NOMO-1 (cell line): ENCODE results near the gene CFAP210.
"Not testable (repeated sequence)": the region's sequence is repeated elsewhere in the genome, so short reads cannot be mapped to it uniquely, and the experiment has no call there.

Experiments used
- DNase-seq, 2 experiments: peaks; one replicate each; lab custom pipeline; 2025; ENCODE audit not compliant: unreplicated experiment in 2 of 2; lab: John Stamatoyannopoulos, UW

Gene CFAP210

DNA sequence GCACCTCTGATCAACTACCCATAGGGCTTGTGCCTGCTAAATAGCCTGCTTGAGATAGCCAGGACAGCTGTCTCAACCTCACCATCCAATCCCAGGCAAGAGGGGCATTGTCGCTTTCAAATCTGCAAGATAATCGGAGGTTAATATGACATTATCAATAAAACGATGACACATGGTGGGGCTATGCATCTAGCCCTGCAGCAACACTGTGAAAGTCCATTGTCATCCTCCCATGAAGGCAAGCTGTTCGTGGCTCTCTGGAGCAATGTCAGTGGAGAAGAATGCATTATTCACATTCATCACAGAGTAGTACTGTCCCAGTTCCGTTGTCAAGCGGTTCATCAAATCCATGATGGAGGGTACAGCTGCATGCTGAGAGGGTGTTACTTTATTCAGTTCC lies 20.5 kb upstream of the CFAP210 start:
- DNase-seq = no peak

DNA sequence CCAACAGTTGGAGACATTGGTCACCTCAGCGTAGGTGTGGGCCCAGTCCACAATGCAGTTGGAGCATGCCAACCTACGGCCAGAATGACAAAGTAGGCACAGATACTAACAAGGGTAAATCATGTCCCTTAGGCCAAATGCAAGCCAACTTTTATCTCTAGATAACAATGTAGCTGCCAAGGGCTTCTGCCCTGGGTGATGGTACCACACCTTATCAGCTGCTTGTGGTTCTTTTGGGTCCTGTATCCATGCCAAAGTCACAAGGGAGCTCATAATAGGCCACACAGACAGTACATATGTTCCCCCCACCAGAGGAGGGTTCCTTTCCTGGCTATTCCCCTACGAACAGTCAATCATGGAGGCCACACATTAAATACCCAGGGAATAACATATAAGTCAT lies 19.1 kb upstream of the CFAP210 start:
- no peak for DNase-seq

DNA sequence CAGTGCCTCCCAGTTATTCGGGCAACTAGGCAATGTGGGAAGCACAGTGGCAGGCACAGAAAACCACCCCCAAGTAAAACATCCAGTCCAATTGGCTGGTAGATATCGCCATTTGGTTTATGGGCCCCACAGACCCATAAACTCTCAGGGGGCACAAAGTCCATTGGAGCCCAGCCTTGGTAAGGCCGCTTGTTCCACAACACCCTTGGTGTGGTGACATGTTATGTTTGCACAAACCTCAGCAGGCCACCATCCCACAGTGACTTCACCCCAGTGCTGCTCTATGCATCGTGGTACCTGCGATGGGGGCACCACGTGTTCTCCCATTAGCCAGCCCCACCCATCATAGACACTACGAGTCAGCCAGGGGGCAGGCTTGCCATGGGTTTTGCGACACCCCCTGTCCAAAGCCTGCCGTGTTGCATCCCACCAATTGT lies 18.6 kb upstream of the CFAP210 start:
- DNase-seq = no peak

DNA sequence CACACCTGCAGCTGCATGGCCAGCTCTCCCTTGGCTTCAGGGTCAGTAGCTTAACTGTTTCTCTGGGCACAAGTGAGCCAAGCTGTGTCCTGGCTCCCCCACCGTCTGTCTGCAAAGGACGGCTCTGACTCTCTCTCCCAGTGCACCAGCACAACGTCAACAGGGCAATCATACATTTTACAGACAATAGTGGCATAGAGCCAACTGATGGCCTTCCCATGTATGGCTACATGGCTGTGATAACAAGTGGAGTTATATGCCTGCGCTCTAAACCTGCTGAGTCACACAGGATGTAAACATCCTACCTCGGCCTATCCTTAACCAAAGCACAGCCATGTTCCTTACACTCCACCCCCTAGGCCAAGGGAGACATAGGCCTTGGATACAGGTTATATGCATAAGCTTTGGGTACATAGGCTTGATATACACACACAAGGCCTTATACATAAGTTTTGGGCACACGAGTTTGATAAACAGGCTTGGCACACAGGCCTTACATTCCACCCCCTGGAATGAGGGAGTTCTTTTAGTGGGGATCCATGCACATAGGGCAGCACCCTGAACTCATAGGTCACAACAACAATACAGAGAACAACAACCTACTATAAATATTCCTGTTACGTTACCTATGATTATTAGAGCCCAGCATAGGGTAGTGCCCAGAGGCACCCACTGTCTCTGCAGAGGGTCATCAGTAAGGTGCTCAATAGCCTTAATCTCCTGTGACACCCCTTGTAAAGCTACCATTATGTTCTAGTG lies 17.7 kb upstream of the CFAP210 start:
- DNase-seq = no peak

DNA sequence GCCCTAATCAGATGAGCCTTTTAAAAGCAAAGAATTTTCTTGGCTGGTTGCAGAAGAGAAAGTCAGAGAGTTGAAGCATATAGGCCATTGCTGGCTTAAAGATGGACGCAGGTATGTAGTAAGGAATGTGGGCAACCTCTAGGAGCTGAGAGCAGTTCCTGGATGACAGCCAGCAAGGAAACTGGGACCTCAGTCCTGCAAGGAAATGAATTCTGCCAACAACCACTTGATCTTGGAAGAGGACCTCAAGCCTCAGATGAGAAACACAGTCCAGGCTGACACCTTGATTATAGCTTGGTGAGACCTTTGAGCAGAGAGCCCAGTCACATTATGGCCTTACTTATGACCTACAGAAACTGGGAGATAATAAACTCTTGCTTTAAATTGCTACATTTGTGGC lies 15.8 kb upstream of the CFAP210 start:
- no peak for DNase-seq

DNA sequence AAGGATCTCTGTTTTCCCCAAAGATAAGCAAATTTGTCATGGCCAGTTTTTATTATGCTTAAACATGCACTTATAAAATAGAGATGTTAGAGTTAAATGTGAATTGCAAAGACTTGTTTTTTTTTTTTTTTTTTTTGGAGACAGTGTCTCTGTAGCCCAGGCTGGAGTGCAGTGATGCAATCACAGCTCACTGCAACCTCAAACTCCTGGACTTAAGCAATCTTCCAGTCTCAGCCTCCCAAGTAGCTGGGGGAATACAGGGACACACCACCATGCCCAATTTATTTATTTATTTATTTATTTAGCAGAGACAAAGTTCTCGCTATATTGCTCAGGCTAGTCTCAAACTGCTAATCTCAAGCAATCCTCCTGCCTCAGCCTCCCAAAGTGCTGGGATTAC lies 15.1 kb upstream of the CFAP210 start:
- DNase-seq = no peak

DNA sequence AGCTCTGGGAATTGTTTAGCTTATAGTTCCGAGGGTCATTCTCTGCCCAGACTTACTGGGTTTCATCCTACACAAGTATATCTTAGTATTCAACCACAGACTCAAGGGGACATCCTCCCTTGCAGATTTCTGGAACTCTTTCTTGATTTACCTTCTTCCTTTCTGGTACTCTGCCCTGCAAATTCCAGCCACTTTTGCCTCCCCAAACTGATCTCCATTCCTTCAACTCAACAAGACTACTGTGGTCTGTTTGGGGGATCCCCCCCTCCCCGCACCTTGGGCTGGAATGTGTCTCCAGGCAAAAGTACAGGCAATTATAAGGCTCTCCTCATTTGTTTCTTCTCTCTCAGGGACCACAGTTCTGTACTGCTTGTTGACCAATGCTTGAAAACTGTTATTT lies 13.4 kb upstream of the CFAP210 start:
- DNase-seq = no peak

DNA sequence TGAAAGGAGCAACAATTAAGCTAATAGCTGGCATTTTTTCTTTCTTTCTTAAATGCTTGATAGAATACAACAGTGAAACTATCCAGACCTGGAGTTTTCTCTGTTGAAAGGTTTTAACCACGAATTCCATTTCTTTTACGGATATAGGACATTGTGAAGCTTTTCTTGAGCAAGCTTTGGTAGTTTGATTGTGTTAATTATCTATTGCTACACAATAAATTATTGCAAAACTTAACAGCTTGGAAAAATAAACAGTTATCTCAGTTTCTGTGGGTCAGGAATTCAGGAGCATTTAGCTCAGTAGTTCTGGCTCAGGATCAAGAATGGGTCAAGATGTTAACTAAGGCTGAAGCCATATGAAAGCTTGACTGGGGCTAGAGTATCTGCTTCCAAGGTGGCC lies 11.7 kb upstream of the CFAP210 start:
- no peak for DNase-seq

DNA sequence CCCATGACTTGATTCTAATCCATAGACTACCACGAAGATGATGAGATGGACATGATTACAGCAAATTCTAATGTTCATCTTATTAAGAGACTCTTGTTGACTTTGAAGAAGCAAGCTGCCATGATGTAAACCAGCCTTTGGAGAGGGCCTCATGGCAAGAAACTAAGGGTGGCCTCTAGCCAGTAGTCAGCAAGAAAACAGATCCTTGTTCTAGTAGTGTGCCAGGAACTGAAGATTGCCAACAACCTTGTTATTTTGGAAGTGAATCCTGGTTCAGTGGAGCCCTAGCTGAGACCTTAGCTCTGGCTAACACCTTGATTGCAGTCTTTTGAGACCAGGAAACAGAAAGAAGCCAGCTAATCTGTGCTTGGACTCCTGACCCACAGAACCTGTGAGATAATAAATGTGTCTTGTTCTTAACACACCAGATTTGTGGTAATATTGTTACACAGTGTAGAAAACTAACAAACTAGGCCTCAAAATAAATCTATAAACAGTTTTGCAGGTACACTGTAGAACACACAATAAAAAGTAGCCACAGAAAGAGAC lies 10.0 kb upstream of the CFAP210 start:
- no peak for DNase-seq

DNA sequence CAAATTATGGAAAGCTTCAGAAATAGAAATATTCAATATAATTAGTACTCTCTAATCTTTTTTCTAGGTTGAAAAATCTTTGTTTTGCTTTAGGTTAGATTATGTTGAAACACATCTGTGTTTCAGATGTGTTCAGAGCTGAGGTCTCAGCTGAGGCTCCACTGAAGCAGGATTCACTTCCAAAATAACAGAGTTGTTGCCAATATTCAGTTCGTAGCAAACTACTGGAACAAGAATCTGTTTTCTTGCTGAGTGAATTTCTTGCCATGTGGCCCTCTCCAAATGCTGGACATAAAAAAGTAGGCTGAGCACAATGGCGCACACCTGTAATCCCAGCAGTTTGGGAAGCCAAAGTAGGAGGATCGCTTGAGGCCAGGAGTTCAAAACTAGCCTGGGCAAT lies 8.8 kb upstream of the CFAP210 start:
- DNase-seq = no peak

DNA sequence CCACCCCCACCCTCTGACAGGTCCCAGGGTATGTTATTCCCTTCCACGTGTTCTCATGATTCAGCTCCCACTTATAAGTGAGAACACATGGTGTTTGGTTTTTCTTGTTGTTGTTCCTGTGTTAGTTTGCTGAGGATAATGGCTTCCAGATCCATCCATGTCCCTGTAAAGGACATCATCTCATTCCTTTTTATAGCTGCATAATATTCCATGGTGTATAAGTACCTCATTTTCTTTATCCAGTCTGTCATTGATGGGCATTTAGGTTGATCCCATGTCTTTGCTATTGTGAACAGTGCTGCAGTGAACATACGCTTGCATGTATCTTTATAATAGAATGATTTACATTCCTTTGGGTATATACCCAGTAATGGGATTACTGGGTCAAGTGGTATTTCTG lies 5.0 kb upstream of the CFAP210 start:
- DNase-seq = not testable (repeated sequence)

DNA sequence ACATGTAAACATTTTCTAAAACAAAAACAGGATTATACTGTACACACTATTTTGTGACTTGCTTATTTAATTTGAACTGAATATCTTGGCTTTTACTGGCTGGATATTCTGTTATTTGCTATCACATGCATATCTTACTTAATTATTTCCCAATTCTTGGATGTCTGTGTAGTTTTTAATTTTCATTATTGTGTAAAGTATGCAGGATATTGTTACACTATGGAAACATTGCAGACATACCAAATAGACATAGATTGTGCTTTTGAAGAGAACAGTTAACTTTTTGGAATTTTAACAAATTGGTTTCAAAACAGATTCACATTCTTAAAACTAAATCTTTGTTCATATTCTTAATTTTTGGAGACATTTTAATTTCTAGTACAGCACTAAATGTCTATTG lies 2.2 kb upstream of the CFAP210 start:
- no peak for DNase-seq

DNA sequence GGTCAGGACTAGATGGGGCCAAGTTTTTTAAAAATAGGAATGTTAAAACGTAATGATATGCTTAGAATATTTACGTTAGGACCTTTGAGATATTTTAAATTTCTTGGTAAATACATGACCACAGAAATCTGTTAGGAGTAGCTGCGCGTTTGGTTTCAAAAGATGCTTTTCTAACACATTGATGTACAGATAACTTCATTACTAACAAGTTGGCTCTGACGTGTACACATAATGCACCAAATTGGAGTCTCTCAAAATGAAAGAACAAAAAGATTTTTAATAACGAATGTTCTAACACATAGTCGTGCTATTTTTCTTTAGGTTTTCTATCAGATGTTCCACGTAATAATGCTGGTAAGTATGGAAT lies 672 bp upstream of the CFAP210 start:
- no peak for DNase-seq

DNA sequence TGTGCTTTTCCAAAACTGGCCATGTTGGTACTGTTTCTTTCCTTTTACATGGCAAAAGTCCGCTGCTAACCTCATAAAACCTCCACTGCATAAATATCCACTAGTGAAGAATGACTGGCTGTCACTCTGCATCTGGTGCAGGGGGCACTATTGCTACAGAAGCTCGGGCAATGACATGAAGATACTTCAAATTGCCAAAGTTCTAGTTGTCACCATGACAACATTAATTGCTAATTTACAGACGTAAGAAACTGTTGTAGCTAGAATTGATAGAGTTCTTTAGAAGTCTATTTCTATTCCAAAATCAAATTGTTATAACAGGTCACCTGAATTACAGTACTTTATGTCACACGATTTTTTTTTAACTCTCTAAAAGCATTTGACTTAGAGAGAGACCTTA lies 845 bp downstream of the CFAP210 start:
- DNase-seq = peak in 1 of 2 experiments; percentile 9

DNA sequence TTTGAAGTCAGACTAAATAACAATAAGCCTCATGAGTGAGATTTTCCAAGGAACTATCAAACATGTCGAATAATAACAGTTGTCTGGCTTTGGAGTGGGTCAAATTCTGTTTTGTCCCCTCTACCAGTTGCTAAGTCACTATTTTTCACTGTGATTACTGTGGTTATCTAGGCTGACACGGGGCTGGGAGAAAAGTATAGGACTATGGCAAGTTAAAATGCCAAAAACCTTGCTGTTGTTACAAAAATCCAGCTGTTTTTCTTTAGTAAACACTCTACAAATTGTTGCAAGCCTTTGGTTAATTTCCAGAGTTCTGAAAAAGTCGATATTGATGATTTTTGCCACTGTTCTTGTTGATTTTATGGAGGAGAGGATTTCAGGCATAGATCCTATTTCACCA lies 1.5 kb downstream of the CFAP210 start:
- no peak for DNase-seq

DNA sequence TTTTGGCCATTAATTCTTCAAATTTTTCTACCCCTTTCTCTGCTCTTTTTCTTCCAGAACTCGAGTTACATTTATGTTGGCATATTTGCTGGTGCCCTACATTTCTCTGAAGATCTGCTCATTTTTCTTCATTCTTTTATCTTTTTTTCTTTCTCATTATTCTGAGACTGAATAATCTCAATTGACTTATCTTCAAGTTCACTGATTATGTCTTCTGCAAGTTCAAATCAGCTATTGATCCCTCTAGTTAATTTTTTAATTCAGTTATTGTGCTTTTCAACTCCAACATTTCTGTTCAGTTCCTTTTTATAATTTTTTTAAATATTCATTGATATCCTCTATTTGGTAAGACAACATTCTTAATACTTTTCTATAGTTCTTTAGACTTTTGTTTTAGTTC lies 3.2 kb downstream of the CFAP210 start:
- no peak for DNase-seq

DNA sequence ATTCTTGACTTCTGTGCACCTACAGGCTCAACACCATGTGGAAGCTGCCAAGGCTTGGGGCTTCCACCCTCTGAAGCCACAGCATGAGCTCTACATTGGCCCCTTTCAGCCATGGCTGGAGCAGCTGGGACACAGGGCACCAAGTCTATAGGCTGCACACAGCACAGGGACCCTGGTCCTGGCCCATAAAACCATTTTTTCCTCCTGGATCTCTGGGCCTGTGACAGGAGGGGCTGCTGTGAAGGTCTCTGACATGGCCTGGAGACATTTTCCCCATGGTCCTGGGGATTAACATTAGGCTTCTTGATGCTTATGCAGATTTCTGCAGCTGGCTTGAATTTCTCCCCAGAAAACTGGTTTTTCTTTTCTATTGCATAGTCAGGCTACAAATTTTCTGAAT lies 6.3 kb downstream of the CFAP210 start:
- DNase-seq = not testable (repeated sequence)

DNA sequence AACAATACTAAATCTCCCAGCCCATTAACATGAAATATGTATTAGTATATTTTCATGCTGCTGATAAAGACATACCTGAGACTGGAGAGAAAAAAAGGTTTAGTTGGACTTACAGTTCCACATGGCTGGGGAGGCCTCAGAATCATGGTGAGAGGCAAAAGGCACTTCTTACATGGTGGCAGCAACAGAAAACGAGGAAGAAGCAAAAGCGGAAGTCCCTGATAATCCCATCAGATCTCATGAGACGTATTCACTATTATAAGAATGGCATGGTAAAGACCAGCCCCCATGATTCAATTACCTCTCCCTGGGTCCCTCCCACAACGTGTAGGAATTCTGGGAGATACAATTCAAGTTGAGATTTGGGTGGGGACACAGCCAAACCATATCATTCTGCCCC lies 7.4 kb downstream of the CFAP210 start:
- DNase-seq = not testable (repeated sequence)

DNA sequence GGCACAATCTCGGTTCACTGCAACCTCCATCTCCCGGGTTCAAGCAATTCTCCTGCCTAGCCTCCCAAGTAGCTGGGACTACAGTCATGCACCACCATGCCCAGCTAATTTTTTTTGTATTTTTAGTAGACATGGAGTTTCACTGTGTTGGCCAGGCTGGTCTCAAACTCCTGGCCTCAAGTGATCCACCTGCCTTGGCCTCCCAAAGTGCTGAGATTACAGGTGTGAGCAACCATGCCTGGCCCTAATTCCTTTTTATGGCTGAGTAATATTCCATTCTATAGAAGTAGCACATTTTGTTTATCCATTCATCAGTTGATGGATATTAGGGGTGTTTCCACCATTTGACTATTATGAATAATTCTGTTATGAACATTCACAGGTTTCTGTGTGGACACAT lies 9.5 kb downstream of the CFAP210 start:
- DNase-seq = not testable (repeated sequence)

DNA sequence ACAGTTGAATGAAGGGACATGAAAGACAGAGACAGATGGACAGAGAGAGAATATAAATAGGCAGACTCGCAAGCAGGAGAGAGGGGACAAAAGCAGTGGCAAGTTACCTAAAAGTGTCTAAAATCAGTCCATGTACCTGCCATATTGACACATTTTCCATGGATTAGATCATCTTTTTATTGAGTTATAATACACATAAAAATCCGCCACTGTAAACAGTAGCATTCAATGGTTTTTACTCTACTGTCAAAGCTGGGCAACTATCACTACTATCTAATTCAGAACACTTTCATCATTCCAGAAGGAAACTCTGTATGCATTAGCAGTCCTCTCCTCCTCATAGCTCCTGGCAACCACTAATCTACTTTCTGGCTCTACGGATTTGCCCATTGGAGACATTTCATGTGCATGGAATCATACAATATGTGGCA lies 10.1 kb downstream of the CFAP210 start:
- no peak for DNase-seq

DNA sequence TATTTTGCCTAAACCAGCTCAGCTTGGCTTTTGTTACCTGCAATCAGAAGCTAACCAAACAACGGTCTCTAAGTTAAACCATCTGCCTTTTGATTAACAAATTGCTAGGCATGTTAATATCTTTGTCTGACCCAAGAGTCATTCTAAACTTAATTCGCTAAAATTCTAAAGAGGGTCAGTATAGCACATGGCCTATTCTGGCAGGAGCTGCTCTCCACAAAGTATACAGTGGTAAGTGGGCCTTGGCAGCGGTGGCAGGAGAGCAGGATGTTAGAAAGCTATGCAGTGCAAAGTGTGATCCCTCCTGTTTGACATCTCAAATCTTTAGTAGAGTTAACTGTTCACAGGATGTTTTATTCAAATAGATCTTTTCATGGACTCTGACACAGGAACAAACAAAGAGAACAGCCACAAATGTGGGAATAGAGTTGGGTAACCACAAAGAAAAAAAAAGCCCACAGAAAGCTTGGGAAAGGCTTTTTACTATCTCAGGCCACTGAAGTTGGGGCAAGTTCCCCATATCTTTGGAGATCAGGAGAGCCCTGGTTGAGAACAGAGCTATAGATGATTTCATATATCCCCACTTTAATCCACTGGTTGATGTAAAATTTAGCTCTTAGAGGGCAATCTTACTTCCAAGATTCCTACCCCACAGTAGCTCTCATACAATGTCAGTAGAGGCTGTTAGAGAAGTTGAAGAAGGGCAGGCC lies 10.6 kb downstream of the CFAP210 start:
- DNase-seq = no peak

DNA sequence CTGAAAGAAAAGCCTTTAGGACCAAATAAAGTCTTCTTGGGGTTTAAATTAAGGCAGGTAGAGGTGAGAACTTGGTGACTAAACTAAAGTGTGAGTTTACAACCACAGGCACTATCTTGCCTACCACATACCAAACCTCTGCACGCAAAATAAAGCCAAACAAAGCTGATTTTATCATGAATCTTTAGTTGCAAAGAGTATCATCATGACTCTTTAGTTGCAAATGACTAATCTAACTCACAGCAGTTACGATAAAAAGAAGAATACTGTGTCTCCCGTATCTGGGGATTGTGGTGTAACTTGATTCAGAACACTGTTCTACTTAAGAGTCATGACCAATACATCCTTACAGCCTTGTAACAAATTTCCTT lies 11.2 kb downstream of the CFAP210 start:
- DNase-seq = no peak
